Measurements from ENCODE around the gene UBR1.
A peak's percentile ranks its signal among the peaks of the same experiment; 100 is the strongest.

The UBR1 gene

GRCh38 chr15:43094416-43095030 lies 11.3 kb downstream of the UBR1 start:
- CTCF ChIA-PET, result interaction anchor here (1.0 kb wide), 1 partner anchor 52 kb away, joined by 3 read pairs; no protein-coding TSS in a partner anchor
- POLR2A ChIA-PET, result no interaction called here
- DNase-seq (ENCODE audit: extremely low spot score), result no peak
- no peak for TF ChIP-seq CTCF (IDR thresholded peaks at IDR 0.05; ENCODE audit: control extremely low read depth, extremely low read depth, low read depth, missing control alignments)

GRCh38 chr15:43093026-43093425 lies 12.8 kb downstream of the UBR1 start:
- CTCF ChIA-PET, result interaction anchor here (3.7 kb wide), 1 partner anchor 10 kb away, joined by 18 read pairs; no protein-coding TSS in a partner anchor
- peak; percentile 20 for DNase-seq (ENCODE audit: extremely low spot score)
- no peak for TF ChIP-seq CTCF (IDR thresholded peaks at IDR 0.05; ENCODE audit: control extremely low read depth, extremely low read depth, low read depth, missing control alignments)
- POLR2A ChIA-PET, result no interaction called here

- CTCF ChIA-PET, result interaction anchor here (1.0 to 3.7 kb wide), 2 partner anchors 11 to 49 kb away, joined by 3 to 18 read pairs; no protein-coding TSS in a partner anchor
- DNase-seq (ENCODE audit: extremely low spot score), result no peak
- POLR2A ChIA-PET, result interaction anchor here (0.6 to 0.7 kb wide), 2 partner anchors 15 to 165 kb away, joined by 3 to 5 read pairs; no protein-coding TSS in a partner anchor
- no peak for TF ChIP-seq CTCF (IDR thresholded peaks at IDR 0.05; ENCODE audit: control extremely low read depth, extremely low read depth, low read depth, missing control alignments)
These were observed 14.0 kb downstream of the UBR1 start for GRCh38 chr15:43091859-43092258.

- CTCF ChIA-PET, result no interaction called here
- peak; percentile 31 for DNase-seq (ENCODE audit: extremely low spot score)
- POLR2A ChIA-PET, result interaction anchor here (0.6 kb wide), 1 partner anchor 13 kb away, joined by 4 read pairs; no protein-coding TSS in a partner anchor
- no peak for TF ChIP-seq CTCF (IDR thresholded peaks at IDR 0.05; ENCODE audit: control extremely low read depth, extremely low read depth, low read depth, missing control alignments)
These were observed 19.3 kb downstream of the UBR1 start for GRCh38 chr15:43086551-43086950.

GRCh38 chr15:43085921-43086320 lies 19.9 kb downstream of the UBR1 start:
- ChIA-PET POLR2A (no interaction called here), CTCF (no interaction called here)
- no peak for DNase-seq (ENCODE audit: extremely low spot score)
- TF ChIP-seq CTCF (IDR thresholded peaks at IDR 0.05; ENCODE audit: control extremely low read depth, extremely low read depth, low read depth, missing control alignments), result no peak

GRCh38 chr15:43082509-43082908 lies 23.3 kb downstream of the UBR1 start:
- TF ChIP-seq CTCF (IDR thresholded peaks at IDR 0.05; ENCODE audit: control extremely low read depth, extremely low read depth, low read depth, missing control alignments), result no peak
- ChIA-PET CTCF (interaction anchor here (0.9 kb wide), 1 partner anchor 22 kb away, joined by 3 read pairs; no protein-coding TSS in a partner anchor), POLR2A (no interaction called here)
- no peak for DNase-seq (ENCODE audit: extremely low spot score)
